Ovary (tissue), 9 donors: ENCODE measurements around the gene CPZ. TPM values are rescaled to one million over a fixed set of nuclear protein-coding genes. Genes with fewer than 3 reads are reported as not detected.

Experiments used
- DNase-seq, 5 donors: peaks; one replicate each; pipeline ENCODE4 v3.0.0-alpha.2; 2019 to 2020
- H3K27ac ChIP-seq, 2 donors: fragments of 200-600 bp; one replicate each; pipeline versions ENCODE4 v1.5.1 to v1.8.0; 2019 to 2022
- H3K27me3 ChIP-seq: fragments of 200-600 bp; one replicate; pipeline ENCODE4 v1.8.0; 2022
- H3K36me3 ChIP-seq: fragments of 200-600 bp; sonication (generic); one replicate; pipeline ENCODE4 v1.5.1; 2019
- H3K4me1 ChIP-seq: one replicate; pipeline ENCODE4 v1.8.1; 2013; ENCODE audit warnings: mild to moderate bottlenecking, moderate library complexity; ENCODE audit not compliant: insufficient read depth
- H3K4me3 ChIP-seq: fragments of 200-600 bp; sonication (generic); one replicate; pipeline ENCODE4 v1.5.1; 2017
- H3K9me3 ChIP-seq, 2 donors: fragments of 200-600 bp in 1 of 2; sonication (generic) in 1 of 2; one replicate each; pipeline versions ENCODE4 v1.5.1 to v1.8.1; 2013 to 2019; ENCODE audit warnings: mild to moderate bottlenecking in 1 of 2, moderate library complexity in 1 of 2
- EP300 ChIP-seq: sonication (generic); formaldehyde crosslinking; IDR thresholded peaks from one replicate; pipeline ENCODE4 v1.6.1; 2017; ENCODE audit warnings: antibody characterized with exemption
- POLR2A ChIP-seq: fragments of 450-650 bp; IDR thresholded peaks from one replicate; pipeline ENCODE4 v1.6.1; 2017; ENCODE audit warnings: antibody characterized with exemption, mild to moderate bottlenecking, moderate library complexity
- WGBS, 3 donors: extraction: QIAGEN DNeasy Blood & Tissue Kit in 1 of 3; methylation state at CpG; one replicate each; pipeline versions ENCODE4 v1.1.5 to v1.1.7; 2013 to 2017; 5-methylcytosine and 5-hydroxymethylcytosine counted together
- intact Hi-C, 4 donors: fragments of 100-400 bp; cut with DNase I; formaldehyde crosslinking; loops; one replicate each; pipeline versions ENCODE4 v1.11.0 to v1.15.1; 2022 to 2023
- polyA plus RNA-seq, 2 donors: library from polyadenylated mRNA; stranded (reverse); fragments of 200-250 nt in 1 of 2; fragments of 350-450 nt in 1 of 2; fragmentation: Illumina TruSeq in 1 of 2; extraction: RNeasy Lipid Tissue Mini Kit (QIAGEN cat#74804) in 1 of 2; gene quantifications; one replicate each; pipeline ENCODE4 v1.2.3, GENCODE V29; 2013 to 2014
- total RNA-seq, 7 donors: library from RNA; depleted of rRNA in 2 of 7; stranded (reverse); fragments of >200 nt in 2 of 7; fragmentation: NEBNext Ultra II Directional in 3 of 7; extraction: Animal tissue kit (Norgen Biotek cat#: 25700) in 3 of 7; gene quantifications; one replicate each; pipeline versions ENCODE4 v1.1.0 to v1.2.4, GENCODE V29; 2016 to 2023
- TF ChIP-seq, protein P1 (sequence below), 3 donors: fragments of 450-650 bp in 2 of 3; fragments of 200-600 bp in 1 of 3; IDR thresholded peaks; one replicate each; pipeline versions ENCODE4 v1.5.1 to v1.8.0; 2016 to 2022; ENCODE audit warnings: antibody characterized with exemption in 3 of 3, mild to moderate bottlenecking in 1 of 3
- donor health status: DM: no; HTN: no; CAD: no; lungs with moderate emphysema.
- donor health status: DM: no; HTN: no; CAD: no.
- donor health status: Bipolar disorder and iron deficiency.
- donor health status: DM: yes; HTN: yes; CAD: no.
- donor health status: DM: no; HTN: no; CAD: no.
- donor health status: DM: yes; HTN: yes; CAD: no.

The CPZ gene
- total and polyA plus RNA-seq, 9 donors, result 51.0 to 212 (median 129) TPM

DNA sequence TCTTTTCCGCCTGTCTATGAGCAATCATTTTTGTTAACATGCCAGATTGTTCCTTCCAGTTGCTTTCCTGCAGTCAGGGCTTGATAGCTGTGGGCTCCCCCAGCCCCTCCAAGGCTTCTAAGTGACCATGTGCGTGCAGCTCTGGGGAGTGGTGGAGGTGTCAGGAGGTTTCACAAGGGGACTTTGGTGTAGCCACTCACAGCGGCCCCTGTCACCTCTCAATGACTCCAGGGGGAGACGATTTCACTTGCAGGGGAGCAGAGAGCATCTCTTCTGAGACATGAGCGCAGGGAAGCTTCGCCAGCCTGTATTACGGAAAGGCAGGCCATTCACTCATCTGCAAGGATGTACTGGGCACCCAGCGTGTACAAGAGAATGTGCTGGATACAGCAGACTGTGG lies 15.5 kb upstream of the CPZ start:
- no peak overlapping the region for H3K27ac ChIP-seq
- H3K9me3 ChIP-seq, result no peaks in the 10 kb centered on the region
- TF ChIP-seq, protein P1, sequence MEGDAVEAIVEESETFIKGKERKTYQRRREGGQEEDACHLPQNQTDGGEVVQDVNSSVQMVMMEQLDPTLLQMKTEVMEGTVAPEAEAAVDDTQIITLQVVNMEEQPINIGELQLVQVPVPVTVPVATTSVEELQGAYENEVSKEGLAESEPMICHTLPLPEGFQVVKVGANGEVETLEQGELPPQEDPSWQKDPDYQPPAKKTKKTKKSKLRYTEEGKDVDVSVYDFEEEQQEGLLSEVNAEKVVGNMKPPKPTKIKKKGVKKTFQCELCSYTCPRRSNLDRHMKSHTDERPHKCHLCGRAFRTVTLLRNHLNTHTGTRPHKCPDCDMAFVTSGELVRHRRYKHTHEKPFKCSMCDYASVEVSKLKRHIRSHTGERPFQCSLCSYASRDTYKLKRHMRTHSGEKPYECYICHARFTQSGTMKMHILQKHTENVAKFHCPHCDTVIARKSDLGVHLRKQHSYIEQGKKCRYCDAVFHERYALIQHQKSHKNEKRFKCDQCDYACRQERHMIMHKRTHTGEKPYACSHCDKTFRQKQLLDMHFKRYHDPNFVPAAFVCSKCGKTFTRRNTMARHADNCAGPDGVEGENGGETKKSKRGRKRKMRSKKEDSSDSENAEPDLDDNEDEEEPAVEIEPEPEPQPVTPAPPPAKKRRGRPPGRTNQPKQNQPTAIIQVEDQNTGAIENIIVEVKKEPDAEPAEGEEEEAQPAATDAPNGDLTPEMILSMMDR (IDR thresholded peaks at IDR 0.05), result no peak
- no peak for TF ChIP-seq EP300
- H3K27me3 ChIP-seq, result no peaks in the 10 kb centered on the region
- intact Hi-C loops, result no loop called here
- H3K36me3 ChIP-seq, result no peaks in the 10 kb centered on the region
- DNase-seq, result peak in 3 of 5 donors; percentile 8 to 23 (median 12)
- WGBS, 3 donors, result 70 to 74% (median 72%) methylated on average over 8 of the region's 8 CpGs
- peaks cover 9% of the 10 kb centered on the region for H3K4me1 ChIP-seq
- no peak overlapping the region for H3K4me3 ChIP-seq

DNA sequence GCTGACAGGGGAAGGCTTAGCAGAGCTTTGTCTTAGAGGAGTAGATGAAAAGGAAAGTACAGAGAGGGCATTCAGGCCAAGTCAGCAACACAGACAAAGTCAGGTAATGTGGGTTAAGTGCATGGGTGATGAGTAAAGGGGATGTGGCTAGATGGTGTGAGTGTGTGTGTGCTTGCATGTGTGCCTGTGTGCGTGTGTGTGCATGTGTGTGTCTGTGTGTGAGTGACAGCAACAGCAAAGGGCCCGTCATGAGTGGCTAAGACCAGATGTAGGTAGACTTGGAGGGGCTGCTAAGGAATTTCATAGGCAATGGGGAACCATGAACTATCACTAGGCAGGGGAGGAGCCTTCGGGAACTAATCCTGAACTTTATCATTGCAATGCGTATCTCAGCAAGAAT lies 14.6 kb upstream of the CPZ start:
- no peaks in the 10 kb centered on the region for H3K9me3 ChIP-seq
- no peaks in the 10 kb centered on the region for H3K36me3 ChIP-seq
- no peaks in the 10 kb centered on the region for H3K27me3 ChIP-seq
- H3K4me1 ChIP-seq, result peaks cover 9% of the 10 kb centered on the region
- no peak overlapping the region for H3K27ac ChIP-seq
- TF ChIP-seq POLR2A, result no peak
- TF ChIP-seq, protein P1 (IDR thresholded peaks at IDR 0.05), result no peak
- DNase-seq, result no peak
- no peak overlapping the region for H3K4me3 ChIP-seq
- WGBS, 3 donors, result 82 to 89% (median 86%) methylated on average over 4 of the region's 4 CpGs
- intact Hi-C loops, result no loop called here

DNA sequence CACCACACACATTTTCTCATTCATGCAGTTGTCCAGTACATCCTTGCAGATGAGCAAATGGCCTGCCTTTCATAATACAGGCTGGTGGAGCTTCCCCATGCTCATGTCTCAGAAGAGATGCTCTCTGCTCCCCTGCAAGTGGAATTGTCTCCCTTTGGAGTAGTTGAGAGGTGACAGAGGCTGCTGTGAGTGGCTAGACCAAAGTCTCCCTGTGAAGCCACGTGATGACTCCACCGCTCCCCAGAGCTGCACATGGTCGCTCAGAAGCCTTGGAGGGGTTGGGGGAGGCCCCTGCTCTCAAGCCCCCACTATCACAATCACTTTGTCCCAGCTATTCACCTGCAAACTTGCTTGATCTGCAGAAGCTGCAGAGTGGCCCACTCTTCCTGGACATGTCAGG lies 13.8 kb upstream of the CPZ start:
- TF ChIP-seq POLR2A (no peak), EP300 (no peak)
- TF ChIP-seq, protein P1 (IDR thresholded peaks at IDR 0.05), result no peak
- Histone ChIP-seq H3K4me1 (peaks cover 9% of the 10 kb centered on the region), H3K36me3 (no peaks in the 10 kb centered on the region), H3K27ac (no peak overlapping the region), H3K4me3 (no peak overlapping the region), H3K9me3 (no peaks in the 10 kb centered on the region), H3K27me3 (no peaks in the 10 kb centered on the region)
- peak in 2 of 5 donors; percentile 4 to 9 for DNase-seq
- WGBS, 3 donors, result 85 to 93% (median 93%) methylated on average over 3 of the region's 3 CpGs
- intact Hi-C loops, result no loop called here

DNA sequence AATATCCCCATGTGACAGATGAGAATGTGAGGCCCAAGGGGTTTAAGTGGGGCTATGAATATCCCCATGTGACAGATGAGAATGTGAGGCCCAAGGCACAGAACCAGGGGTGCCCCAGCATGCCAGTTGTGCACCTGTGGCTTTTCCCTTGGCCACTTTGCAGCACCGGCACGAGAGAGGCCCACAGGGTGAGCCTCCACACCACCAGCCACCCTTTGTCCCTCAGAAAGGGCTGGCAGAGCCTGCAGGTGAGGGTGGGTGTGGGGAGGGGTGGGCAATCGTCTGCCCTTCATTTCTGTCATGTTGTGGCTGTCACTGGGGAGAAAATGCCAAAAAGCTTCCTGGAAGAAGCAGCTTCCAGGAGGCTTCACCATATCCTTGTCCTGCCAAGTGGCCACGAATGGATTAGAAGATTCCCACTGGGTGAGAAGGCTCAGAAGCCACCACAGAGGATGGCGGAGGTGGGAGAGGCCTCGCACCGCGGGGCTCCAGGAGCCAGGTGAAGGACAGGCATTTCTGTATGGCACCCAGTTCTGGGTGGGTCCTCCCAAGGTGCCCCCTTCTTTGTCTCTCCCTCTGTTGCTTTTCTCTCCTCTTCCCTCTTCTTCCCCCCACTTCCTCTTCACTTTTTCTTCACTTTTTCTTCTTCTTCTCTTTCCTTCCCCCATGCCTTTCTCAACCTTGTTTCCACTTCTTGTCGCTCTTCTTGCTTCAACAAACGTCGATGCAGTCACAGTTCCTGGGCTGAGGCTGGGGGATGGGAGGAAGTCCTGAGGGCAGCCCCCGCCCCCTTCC lies 12.8 kb upstream of the CPZ start:
- H3K27me3 ChIP-seq, result no peaks in the 10 kb centered on the region
- 35 to 38% (median 38%) methylated on average over 12 of the region's 12 CpGs for WGBS, 3 donors
- TF ChIP-seq POLR2A (no peak), EP300 (no peak)
- TF ChIP-seq, protein P1 (IDR thresholded peaks at IDR 0.05), result no peak

More for the DNA sequence above, 12.8 kb upstream of the CPZ start:
- no peak overlapping the region for H3K4me3 ChIP-seq
- no peaks in the 10 kb centered on the region for H3K9me3 ChIP-seq
- peaks cover 9% of the 10 kb centered on the region for H3K4me1 ChIP-seq
- peak in 2 of 5 donors; percentile 2 to 15 for DNase-seq
- no peaks in the 10 kb centered on the region for H3K36me3 ChIP-seq
- intact Hi-C loops, result no loop called here
- no peak overlapping the region for H3K27ac ChIP-seq
